GM23248 (cell line): ENCODE measurements around the gene ZNF836.
"Not testable (repeated sequence)": the region's sequence is repeated elsewhere in the genome, so short reads cannot be mapped to it uniquely, and the experiment has no call there.

Source experiments
- EZH2 ChIP-seq: fragments of 200-600 bp; sonication (generic); IDR thresholded peaks from 2 replicates; pipeline ENCODE4 v1.6.1; 2018; ENCODE audit warnings: antibody characterized with exemption, mild to moderate bottlenecking; ENCODE audit not compliant: insufficient read depth, poor library complexity, severe bottlenecking
- EZH2phosphoT487 ChIP-seq: fragments of 200-600 bp; sonication (generic); IDR thresholded peaks from 2 replicates; pipeline ENCODE4 v1.6.1; 2018; ENCODE audit warnings: antibody characterized with exemption, moderate library complexity, mild to moderate bottlenecking, low read depth; ENCODE audit not compliant: insufficient read depth

DNA sequence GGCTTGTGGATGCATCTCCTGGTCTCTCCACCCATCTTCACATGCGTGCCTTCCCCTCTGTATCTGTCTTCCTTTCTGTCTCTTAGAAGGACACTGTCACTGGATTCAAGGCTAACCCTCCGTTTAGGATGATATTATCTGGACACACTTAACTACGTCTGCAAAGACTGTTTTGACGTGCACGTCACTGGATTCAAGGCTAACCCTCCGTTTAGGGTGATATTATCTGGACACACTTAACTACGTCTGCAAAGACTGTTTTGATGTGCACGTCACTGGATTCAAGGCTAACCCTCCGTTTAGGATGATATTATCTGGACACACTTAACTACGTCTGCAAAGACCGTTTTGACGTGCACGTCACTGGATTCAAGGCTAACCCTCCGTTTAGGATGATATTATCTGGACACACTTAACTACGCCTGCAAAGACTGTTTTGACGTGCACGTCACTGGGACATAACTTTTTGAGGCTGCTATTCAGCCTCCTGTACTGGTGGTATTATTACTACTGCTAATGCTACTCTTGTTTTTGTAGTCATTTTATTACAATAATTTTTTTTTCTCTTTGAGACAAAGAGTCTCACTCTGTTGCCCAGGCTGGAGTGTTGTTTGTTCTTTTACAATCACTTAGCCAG is 29.5 kb upstream of the ZNF836 start:
- not testable (repeated sequence) for TF ChIP-seq EZH2, EZH2phosphoT487
